IMR-90 (cell line): ENCODE results near the gene IGSF22.

Source experiments
- BHLHE40 ChIP-seq: fragments of 150-350 bp; IDR thresholded peaks from 2 replicates; pipeline ENCODE4 v1.6.1; 2016; ENCODE audit warnings: mild to moderate bottlenecking, low read depth, low read length
- CEBPB ChIP-seq: IDR thresholded peaks from 2 replicates; pipeline ENCODE4 v1.6.1; 2012; ENCODE audit warnings: low read depth, low read length, improper control_type of control experiment
- CHD1 ChIP-seq: IDR thresholded peaks from 2 replicates; pipeline ENCODE4 v1.6.1; 2012; ENCODE audit warnings: low read depth, low read length, improper control_type of control experiment
- CTCF ChIP-seq: conservative IDR thresholded peaks from 2 replicates; pipeline ENCODE4 v1.5.1; 2012; ENCODE audit warnings: mild to moderate bottlenecking, low read depth, low read length, improper control_type of control experiment
- ELK1 ChIP-seq: fragments of 150-350 bp; IDR thresholded peaks from 2 replicates; pipeline ENCODE4 v1.6.1; 2016; ENCODE audit warnings: low read depth, mild to moderate bottlenecking, low read length, moderate library complexity, borderline replicate concordance
- MAZ ChIP-seq: IDR thresholded peaks from 2 replicates; pipeline ENCODE4 v1.6.1; 2012; ENCODE audit warnings: low read depth, mild to moderate bottlenecking, low read length, improper control_type of control experiment, moderate library complexity, borderline replicate concordance
- MXI1 ChIP-seq: IDR thresholded peaks from 2 replicates; pipeline ENCODE4 v1.6.1; 2012; ENCODE audit warnings: low read depth, mild to moderate bottlenecking, low read length, moderate library complexity, borderline replicate concordance
- POLR2A ChIP-seq: IDR thresholded peaks from 2 replicates; pipeline ENCODE4 v1.6.1; 2012; ENCODE audit warnings: mild to moderate bottlenecking, low read depth, low read length
- RAD21 ChIP-seq: IDR thresholded peaks from 2 replicates; pipeline ENCODE4 v1.6.1; 2012; ENCODE audit warnings: low read length, improper control_type of control experiment
- RCOR1 ChIP-seq: IDR thresholded peaks from 2 replicates; pipeline ENCODE4 v1.6.1; 2012; ENCODE audit warnings: mild to moderate bottlenecking, low read length, improper control_type of control experiment; ENCODE audit not compliant: insufficient replicate concordance
- RFX5 ChIP-seq: IDR thresholded peaks from 2 replicates; pipeline ENCODE4 v1.8.0; 2012; ENCODE audit warnings: low read depth, mild to moderate bottlenecking, low read length, moderate library complexity
- SMC3 ChIP-seq: fragments of 150-350 bp; IDR thresholded peaks from 2 replicates; pipeline ENCODE4 v1.6.1; 2016; ENCODE audit warnings: low read depth, mild to moderate bottlenecking, antibody characterized with exemption, low read length, moderate library complexity
- USF2 ChIP-seq: fragments of 150-350 bp; IDR thresholded peaks from 2 replicates; pipeline ENCODE4 v1.6.1; 2017; ENCODE audit warnings: mild to moderate bottlenecking, antibody characterized with exemption, low read length, low read depth

- no peak for TF ChIP-seq CTCF
- TF ChIP-seq RFX5: no peak
- no peak for TF ChIP-seq POLR2A
- no peak for TF ChIP-seq BHLHE40
- no peak for TF ChIP-seq CEBPB
- TF ChIP-seq RCOR1: no peak
- TF ChIP-seq RAD21: no peak
- no peak for TF ChIP-seq CHD1
- TF ChIP-seq ELK1: no peak
- no peak for TF ChIP-seq USF2
- TF ChIP-seq SMC3: no peak
- no peak for TF ChIP-seq MXI1
- TF ChIP-seq MAZ: no peak
Measured at GRCh38 chr11:18733202-18733601, 7.2 kb upstream of the IGSF22 start.
